Panc1 (cell line): ENCODE data around the gene NID1. TPM values are rescaled to one million over a fixed set of nuclear protein-coding genes. Genes with fewer than 3 reads are reported as not detected.

Experiments used
- ATAC-seq: fragments of 200-7000 bp; cut with Tn5 transposase; 2 replicates; pipeline ENCODE4 v1.9.1; 2020; ENCODE audit warnings: mild to moderate bottlenecking, moderate library complexity
- BruUV-seq: library from RNA; stranded (reverse); fragments of 400-500 nt; replicated peaks from 2 replicates; lab custom pipeline; 2021; lab: Mats Ljungman, UMichigan
- CTCF ChIA-PET: fragments of 300-600 bp; sonication (Branson Sonifier 250); formaldehyde crosslinking; loops from one replicate; lab custom pipeline; 2022; ENCODE audit warnings: antibody characterized with exemption; lab: Charles Lee
- POLR2A ChIA-PET: fragments of 300-600 bp; sonication (Branson Sonifier 250); formaldehyde crosslinking; loops from one replicate; lab custom pipeline; 2022; ENCODE audit warnings: antibody characterized with exemption; lab: Charles Lee
- DNase-seq: peaks from one replicate; pipeline ENCODE4 v3.0.0-alpha.2; 2010; ENCODE audit warnings: low read depth, low spot score
- H3K27ac ChIP-seq: 2 replicates; pipeline ENCODE4 v1.5.1; 2011; ENCODE audit warnings: mild to moderate bottlenecking, low read length, inconsistent platforms
- H3K27me3 ChIP-seq: fragments of 200-500 bp; sonication (Bioruptor generic); 2 replicates; pipeline ENCODE4 v1.6.0; 2014; ENCODE audit warnings: low read length, inconsistent platforms; ENCODE audit not compliant: control insufficient read depth, insufficient read depth
- H3K36me3 ChIP-seq: fragments of 200-500 bp; sonication (Bioruptor generic); 2 replicates; pipeline ENCODE4 v1.5.1; 2014; ENCODE audit warnings: inconsistent platforms, mild to moderate bottlenecking, low read length, moderate library complexity; ENCODE audit not compliant: control insufficient read depth, insufficient read depth
- H3K4me1 ChIP-seq: 2 replicates; pipeline ENCODE4 v1.5.1; 2011; ENCODE audit warnings: inconsistent platforms, mild to moderate bottlenecking, low read length, moderate library complexity; ENCODE audit not compliant: control insufficient read depth, insufficient read depth
- H3K4me3 ChIP-seq, 2 experiments: 2 replicates each; pipeline ENCODE4 v1.5.1; 2011 to 2012; ENCODE audit warnings: low read depth in 2 of 2, low read length in 2 of 2, mild to moderate bottlenecking in 2 of 2, inconsistent platforms in 1 of 2, moderate library complexity in 1 of 2
- H3K9me3 ChIP-seq: fragments of 200-500 bp; sonication (Bioruptor generic); 2 replicates; pipeline ENCODE4 v1.5.1; 2014; ENCODE audit warnings: low read depth, mild to moderate bottlenecking, inconsistent platforms, low read length, moderate library complexity; ENCODE audit not compliant: control insufficient read depth, insufficient read depth
- CTCF ChIP-seq: fragments of 450-650 bp; IDR thresholded peaks from 2 replicates; pipeline ENCODE4 v1.5.1; 2017; ENCODE audit warnings: mild to moderate bottlenecking
- REST ChIP-seq, 2 experiments: IDR thresholded peaks; 2 replicates each; pipeline ENCODE4 v1.6.1; 2011 to 2012; ENCODE audit warnings: low read depth in 2 of 2, control low read depth in 1 of 2, low read length in 1 of 2, mild to moderate bottlenecking in 1 of 2, moderate library complexity in 1 of 2; ENCODE audit not compliant: insufficient read depth in 1 of 2
- SIN3A ChIP-seq: IDR thresholded peaks from 2 replicates; pipeline ENCODE4 v1.6.1; 2012; ENCODE audit warnings: low read depth, mild to moderate bottlenecking, low read length, moderate library complexity, borderline replicate concordance; ENCODE audit not compliant: insufficient read depth
- TCF7L2 ChIP-seq: IDR thresholded peaks from 2 replicates; pipeline ENCODE4 v1.6.1; 2011; ENCODE audit warnings: mild to moderate bottlenecking, low read depth, low read length, inconsistent platforms
- in situ Hi-C: cut with HindIII; loops from 2 replicates; pipeline ENCODE4 v1.10.0; 2016; ENCODE audit warnings: low sequenced_read_pairs, low pct_unique_long_range_greater_than_20kb
- intact Hi-C: fragments of 100-400 bp; cut with micrococcal nuclease; formaldehyde crosslinking; loops from one replicate; pipeline ENCODE4 v1.10.0; 2022; ENCODE audit not compliant: unreplicated experiment
- total RNA-seq: library from RNA; stranded (reverse); gene quantifications from one replicate; pipeline ENCODE4 v1.2.1, GENCODE V29; 2021; ENCODE audit not compliant: unreplicated experiment

The NID1 gene
- total RNA-seq, 1 experiment from 2014 or later: 89.3 TPM

GRCh38 chr1:236023926-236024565 is 40.8 kb downstream of the NID1 start:
- no TSS peak for BruUV-seq
- ChIA-PET CTCF (no interaction called here), POLR2A (interaction anchor here (0.7 kb wide), 1 partner anchor 155 kb away, joined by 5 read pairs; no protein-coding TSS in a partner anchor)
- no peak overlapping the region for H3K4me3 ChIP-seq
- H3K9me3 ChIP-seq: no peaks in the 10 kb centered on the region
- H3K27me3 ChIP-seq: no peaks in the 10 kb centered on the region
- TF ChIP-seq TCF7L2: no peak
- no peak for TF ChIP-seq REST (IDR thresholded peaks at IDR 0.05; ENCODE audit: insufficient read depth in 1 of 2, low read depth in 2 of 2, low read length in 1 of 2)
- no peak for TF ChIP-seq CTCF
- TF ChIP-seq SIN3A: no peak
- no peak for DNase-seq
- no peaks in the 10 kb centered on the region for H3K4me1 ChIP-seq
- no peak for ATAC-seq
- no peak overlapping the region for H3K27ac ChIP-seq
- intact Hi-C loops: no loop called here
- in situ Hi-C loops: no loop called here
- no peaks in the 10 kb centered on the region for H3K36me3 ChIP-seq

- Histone ChIP-seq H3K9me3 (no peaks in the 10 kb centered on the region), H3K4me1 (no peaks in the 10 kb centered on the region), H3K4me3 (no peak overlapping the region), H3K27me3 (no peaks in the 10 kb centered on the region), H3K36me3 (no peaks in the 10 kb centered on the region), H3K27ac (no peak overlapping the region)
- ATAC-seq: no peak
- no peak for DNase-seq
- ChIA-PET CTCF (no interaction called here), POLR2A (no interaction called here)
- in situ Hi-C loops: no loop called here
- intact Hi-C loops: no loop called here
- no TSS peak for BruUV-seq
- TF ChIP-seq REST (IDR thresholded peaks at IDR 0.05; ENCODE audit: insufficient read depth in 1 of 2, low read depth in 2 of 2, low read length in 1 of 2) (no peak), CTCF (no peak)
These were observed 43.3 kb downstream of the NID1 start for GRCh38 chr1:236021424-236022135.
